K562 (cell line): Measurements from ENCODE around the gene CAST. TPM values are rescaled to one million over a fixed set of nuclear protein-coding genes. Genes with fewer than 3 reads are reported as not detected.

Experiments used
- ATAC-seq: fragments of 200-7000 bp; cut with Tn5 transposase; 3 replicates; pipeline ENCODE4 v1.9.1; 2020; ENCODE audit warnings: moderate library complexity
- BruUV-seq: library from RNA; stranded (reverse); fragments of 400-500 nt; replicated peaks from 2 replicates; lab custom pipeline; 2021; lab: Mats Ljungman, UMichigan
- CTCF ChIA-PET: fragments of 300-600 bp; formaldehyde crosslinking; extraction: SDS; loops from one replicate; lab custom pipeline; 2021; ENCODE audit warnings: low intra/inter-chr PET ratio; lab: Yijun Ruan, JAX
- POLR2A ChIA-PET: fragments of 300-600, 350-650 bp; sonication (Branson Sonifier 250); formaldehyde crosslinking; extraction: SDS; loops from one replicate; lab custom pipeline; 2021; ENCODE audit warnings: antibody characterized with exemption, inconsistent platforms; lab: Yijun Ruan, JAX
- DNase-seq, 4 experiments: peaks; one replicate each; pipeline versions ENCODE4 v3.0.0 to v3.0.0-alpha.2; 2011 to 2018; ENCODE audit warnings: low spot score in 3 of 4, mixed read lengths in 3 of 4; ENCODE audit errors: extremely low read depth in 1 of 4
- FAIRE-seq: peaks from 2 replicates; lab custom pipeline; 2011; peaks lifted over from hg19 to GRCh38; lab: Jason Lieb, UNC
- H2AFZ ChIP-seq: 2 replicates; pipeline ENCODE4 v1.6.0; 2011; ENCODE audit warnings: low read depth, low read length, control low read depth, inconsistent platforms
- H3K27ac ChIP-seq: fragments of 200-600 bp; 3 replicates; pipeline ENCODE4 v1.8.0; 2011; ENCODE audit warnings: low read depth, mild to moderate bottlenecking, control low read depth, inconsistent platforms, low read length, moderate library complexity, mixed read lengths; ENCODE audit errors: extremely low read depth
- H3K27me3 ChIP-seq, 2 experiments: fragments of 300-600 bp in 1 of 2; 2 replicates in 1 of 2; 3 replicates in 1 of 2; pipeline versions ENCODE4 v1.6.0 to v1.8.0; 2011; ENCODE audit warnings: inconsistent platforms in 2 of 2, low read length in 2 of 2, mild to moderate bottlenecking in 1 of 2, mixed read lengths in 1 of 2, moderate library complexity in 1 of 2; ENCODE audit not compliant: control insufficient read depth in 2 of 2, insufficient read depth in 2 of 2
- H3K36me3 ChIP-seq: fragments of 300-600 bp; 3 replicates; pipeline ENCODE4 v1.8.0; 2011; ENCODE audit warnings: mild to moderate bottlenecking, low read length, inconsistent platforms; ENCODE audit not compliant: control insufficient read depth, insufficient read depth
- H3K4me1 ChIP-seq, 2 experiments: fragments of 200-600 bp in 1 of 2; replicated peaks in 1 of 2; 2 replicates in 1 of 2; 3 replicates in 1 of 2; pipeline versions ENCODE4 v1.5.1 to v1.8.0; 2011; ENCODE audit warnings: inconsistent platforms in 2 of 2, low read length in 2 of 2, mild to moderate bottlenecking in 1 of 2, mixed read lengths in 1 of 2, moderate library complexity in 1 of 2; ENCODE audit not compliant: control insufficient read depth in 2 of 2, insufficient read depth in 2 of 2
- H3K4me2 ChIP-seq: 2 replicates; pipeline ENCODE4 v1.6.1; 2011; ENCODE audit warnings: low read length, control low read depth, inconsistent platforms, mixed read lengths; ENCODE audit not compliant: insufficient read depth
- H3K4me3 ChIP-seq: fragments of 200-600 bp; sonication (generic), shearing (Covaris generic); 2 replicates; pipeline ENCODE4 v1.5.1; 2016; ENCODE audit warnings: control low read depth, inconsistent platforms
- H3K79me2 ChIP-seq: fragments of 200-600 bp; 3 replicates; pipeline ENCODE4 v1.8.0; 2011; ENCODE audit warnings: low read length, inconsistent platforms; ENCODE audit not compliant: control insufficient read depth, insufficient read depth
- H3K9ac ChIP-seq, 2 experiments: 2 replicates each; pipeline versions ENCODE4 v1.6.0 to v1.6.1; 2011; ENCODE audit warnings: low read depth in 2 of 2, low read length in 2 of 2, control low read depth in 1 of 2, inconsistent platforms in 1 of 2, mild to moderate bottlenecking in 1 of 2, mixed read lengths in 1 of 2; ENCODE audit not compliant: insufficient read depth in 1 of 2
- H3K9me1 ChIP-seq: one replicate; pipeline ENCODE4 v1.6.0; 2011; ENCODE audit warnings: inconsistent platforms, mild to moderate bottlenecking, low read length, moderate library complexity; ENCODE audit not compliant: control insufficient read depth, insufficient read depth
- H3K9me3 ChIP-seq: replicated peaks from 2 replicates; pipeline ENCODE4 v1.5.1; 2011; ENCODE audit warnings: low read depth, low read length, inconsistent platforms; ENCODE audit not compliant: control insufficient read depth, insufficient read depth
- H4K20me1 ChIP-seq: replicated peaks from 2 replicates; pipeline ENCODE4 v1.6.1; 2011; ENCODE audit warnings: low read length, inconsistent platforms, mixed read lengths; ENCODE audit not compliant: control insufficient read depth, insufficient read depth
- ARHGAP35 ChIP-seq: fragments of 450-650 bp; IDR thresholded peaks from 2 replicates; pipeline ENCODE4 v1.6.1; 2018; ENCODE audit not compliant: partially characterized antibody
- ASH1L ChIP-seq: fragments of 450-650 bp; IDR thresholded peaks from 2 replicates; pipeline ENCODE4 v1.6.1; 2018; ENCODE audit warnings: borderline replicate concordance, mild to moderate bottlenecking, low read depth; ENCODE audit not compliant: partially characterized antibody
- CBX3 ChIP-seq, 2 experiments: IDR thresholded peaks; 1 replicate in 1 of 2; 2 replicates in 1 of 2; pipeline ENCODE4 v1.6.1; 2012; ENCODE audit warnings: inconsistent platforms in 2 of 2, low read length in 2 of 2, borderline replicate concordance in 1 of 2, control low read depth in 1 of 2
- CCAR2 ChIP-seq: fragments of 200-400 bp; formaldehyde crosslinking; IDR thresholded peaks from 2 replicates; pipeline ENCODE4 v1.6.1; 2017; ENCODE audit warnings: mild to moderate bottlenecking, low read depth, low read length
- MCM2 ChIP-seq: fragments of 450-650 bp; IDR thresholded peaks from 2 replicates; pipeline ENCODE4 v1.6.1; 2017; ENCODE audit warnings: low read depth, mild to moderate bottlenecking
- MCM3 ChIP-seq: fragments of 450-650 bp; IDR thresholded peaks from 2 replicates; pipeline ENCODE4 v1.6.1; 2016
- MEF2D ChIP-seq: conservative IDR thresholded peaks from 2 replicates; pipeline ENCODE4 v1.6.1; 2016; ENCODE audit warnings: low read depth, missing genetic modification characterization, missing compliant biosample characterization
- NCOA1 ChIP-seq: fragments of 450-650 bp; IDR thresholded peaks from 2 replicates; pipeline ENCODE4 v1.6.1; 2016; ENCODE audit warnings: low read depth
- OTX1 ChIP-seq: fragments of 450-650 bp; formaldehyde crosslinking; IDR thresholded peaks from 2 replicates; pipeline ENCODE4 v1.4.0; 2022; ENCODE audit warnings: mild to moderate bottlenecking
- PPARD ChIP-seq: fragments of 250-450 bp; sonication (Bioruptor Pico); IDR thresholded peaks from 2 replicates; pipeline ENCODE4 v1.8.0; 2022; ENCODE audit warnings: inconsistent platforms, mild to moderate bottlenecking, moderate library complexity
- RBM17 ChIP-seq: fragments of 200-400 bp; formaldehyde crosslinking; IDR thresholded peaks from 2 replicates; pipeline ENCODE4 v1.6.1; 2017; ENCODE audit warnings: low read depth, mild to moderate bottlenecking, low read length, borderline replicate concordance
- SMARCA4 ChIP-seq: fragments of 450-650 bp; IDR thresholded peaks from 2 replicates; pipeline ENCODE4 v1.6.1; 2016
- SRSF7 ChIP-seq: fragments of 200-400 bp; formaldehyde crosslinking; optimal IDR thresholded peaks from 2 replicates; pipeline ENCODE3; 2017; ENCODE audit warnings: mild to moderate bottlenecking, low read depth, low read length
- TAF9B ChIP-seq: fragments of 450-650 bp; IDR thresholded peaks from 2 replicates; pipeline ENCODE4 v1.6.1; 2018; ENCODE audit warnings: mild to moderate bottlenecking; ENCODE audit not compliant: partially characterized antibody
- ZNF239 ChIP-seq: fragments of 250-450 bp; sonication (Bioruptor Pico); IDR thresholded peaks from 2 replicates; pipeline ENCODE4 v1.4.0; 2020; ENCODE audit warnings: mild to moderate bottlenecking
- ZNF551 ChIP-seq: fragments of 250-450 bp; sonication (Bioruptor Pico); IDR thresholded peaks from 2 replicates; pipeline ENCODE4 v1.5.0; 2021; ENCODE audit warnings: mild to moderate bottlenecking, moderate library complexity
- ZNF592 ChIP-seq: fragments of 450-650 bp; IDR thresholded peaks from 2 replicates; pipeline ENCODE4 v1.6.1; 2017; ENCODE audit warnings: antibody characterized with exemption, mild to moderate bottlenecking
- ZNF717 ChIP-seq: fragments of 250-450 bp; sonication (Bioruptor Pico); IDR thresholded peaks from 2 replicates; pipeline ENCODE4 v1.5.0; 2021
- WGBS: fragments of 100-300 bp; shearing (Covaris generic); methylation state at CpG from one replicate; pipeline ENCODE4 v1.1.6; 2016; ENCODE audit warnings: low coverage, mixed read lengths; ENCODE audit not compliant: insufficient coverage; ENCODE audit errors: missing lambda C conversion rate; 5-methylcytosine and 5-hydroxymethylcytosine counted together
- in situ Hi-C: fragments of 300-500 bp; cut with MboI; formaldehyde crosslinking; loops from 4 replicates; pipeline ENCODE4 v1.15.0; 2018; ENCODE audit warnings: inconsistent platforms, mixed read lengths
- intact Hi-C: fragments of 100-400 bp; cut with micrococcal nuclease; formaldehyde crosslinking; loops from 2 replicates; pipeline ENCODE4 v1.14.2; 2022
- polyA plus RNA-seq, 8 experiments: library from polyadenylated mRNA; depleted of rRNA in 4 of 8; stranded (reverse) in 5 of 8; unstranded in 3 of 8; fragments of >200 nt; fragmentation: Nextera tagmentation in 2 of 8; fragmentation: Illumina TruSeq in 1 of 8; extraction: Ambion mirVana in 2 of 8; extraction: Trizol in 1 of 8; gene quantifications; 2 replicates each; pipeline versions ENCODE4 v1.2.1 to v1.2.3, GENCODE V29; 2011 to 2014; ENCODE audit warnings: inconsistent platforms in 1 of 8, missing spikeins in 1 of 8
- total RNA-seq, 7 experiments: library from RNA; depleted of rRNA in 6 of 7; stranded (reverse); fragments of >200 nt in 6 of 7; fragmentation: Illumina TruSeq in 2 of 7; extraction: Trizol in 2 of 7; gene quantifications; 2 replicates each; pipeline versions ENCODE4 v1.2.1 to v1.2.3, GENCODE V29; 2011 to 2021; ENCODE audit warnings: low replicate concordance in 1 of 7
- TF ChIP-seq, protein P1 (sequence below): IDR thresholded peaks from 2 replicates; pipeline ENCODE4 v1.6.1; 2014; ENCODE audit warnings: antibody characterized with exemption

The CAST gene
- total and polyA plus RNA-seq, 9 of the 15 experiments (the other 6 are each of a cell fraction or from before 2014, with no cell fraction given): 55.5 to 136 (median 86.1) TPM

DNA sequence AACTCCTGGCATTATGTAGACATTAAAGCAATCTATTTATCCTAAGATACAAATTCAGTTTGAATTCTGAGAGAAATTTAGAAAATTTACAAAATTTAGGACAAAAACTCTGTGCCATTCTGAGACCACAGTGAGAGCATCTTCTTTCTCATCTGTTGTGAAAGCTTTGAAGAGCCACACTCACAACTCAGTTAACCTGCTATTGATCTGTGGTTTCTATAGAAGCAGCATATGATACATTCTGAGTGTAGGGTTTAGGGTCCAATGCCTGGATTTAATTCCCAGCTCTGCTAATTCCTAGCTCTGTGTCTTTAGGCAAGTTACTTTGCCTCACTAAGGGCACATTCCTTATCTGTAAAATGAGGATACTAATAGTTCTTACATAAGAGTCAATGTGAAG lies 21.6 kb downstream of the CAST start (continued):
- TF ChIP-seq ZNF592 (no peak), MCM3 (no peak), RBM17 (no peak)

DNA sequence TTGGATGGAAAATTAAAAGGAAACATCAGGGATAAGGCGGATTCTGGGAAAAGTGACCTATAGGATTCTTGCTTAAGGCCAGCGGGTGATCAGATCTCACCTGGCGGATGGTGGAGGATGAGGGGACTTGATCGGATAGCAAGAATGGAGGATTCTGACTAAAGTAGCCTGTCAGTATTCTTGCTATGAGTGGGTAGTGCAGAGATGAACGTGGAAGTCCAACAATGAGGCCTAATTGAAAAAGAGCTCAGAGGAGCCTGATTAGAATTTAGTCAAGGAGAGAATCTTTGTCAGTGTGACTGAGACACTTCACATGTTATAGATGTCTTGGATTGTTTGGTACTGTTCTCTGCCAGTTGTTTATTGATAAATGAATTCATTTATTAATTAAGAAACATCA lies 24.9 kb downstream of the CAST start:
- Histone ChIP-seq H2AFZ (no peak overlapping the region), H3K4me2 (no peak overlapping the region), H4K20me1 (no peaks in the 10 kb centered on the region), H3K27ac (no peak overlapping the region), H3K4me1 (peaks cover 0 to 4% of the 10 kb centered on the region in 2 experiments; a peak in 2 of 5 replicates), H3K9me1 (no peaks in the 10 kb centered on the region), H3K4me3 (no peak overlapping the region), H3K27me3 (peaks cover 4 to 9% of the 10 kb centered on the region in 2 experiments; a peak in 2 of 5 replicates), H3K9me3 (no peaks in the 10 kb centered on the region), H3K79me2 (no peaks in the 10 kb centered on the region), H3K9ac (no peak overlapping the region), H3K36me3 (no peaks in the 10 kb centered on the region)
- intact Hi-C loops (loop anchor here (1.0 to 5.0 kb wide), 3 partner anchors 35 to 475 kb away; no protein-coding TSS in a partner anchor), in situ Hi-C loops (no loop called here)
- WGBS: 27% methylated on average over 5 of the region's 5 CpGs
- no TSS peak for BruUV-seq
- ATAC-seq: no peak
- no peak for FAIRE-seq
- CTCF ChIA-PET: interaction anchor here (0.6 to 2.6 kb wide), 2 partner anchors 65 to 73 kb away, joined by 5 to 20 read pairs; no protein-coding TSS in a partner anchor
- no peak for DNase-seq
- POLR2A ChIA-PET: no interaction called here
- no peak for TF ChIP-seq ZNF239 (CRISPR knock-in tag)
- TF ChIP-seq, protein P1, sequence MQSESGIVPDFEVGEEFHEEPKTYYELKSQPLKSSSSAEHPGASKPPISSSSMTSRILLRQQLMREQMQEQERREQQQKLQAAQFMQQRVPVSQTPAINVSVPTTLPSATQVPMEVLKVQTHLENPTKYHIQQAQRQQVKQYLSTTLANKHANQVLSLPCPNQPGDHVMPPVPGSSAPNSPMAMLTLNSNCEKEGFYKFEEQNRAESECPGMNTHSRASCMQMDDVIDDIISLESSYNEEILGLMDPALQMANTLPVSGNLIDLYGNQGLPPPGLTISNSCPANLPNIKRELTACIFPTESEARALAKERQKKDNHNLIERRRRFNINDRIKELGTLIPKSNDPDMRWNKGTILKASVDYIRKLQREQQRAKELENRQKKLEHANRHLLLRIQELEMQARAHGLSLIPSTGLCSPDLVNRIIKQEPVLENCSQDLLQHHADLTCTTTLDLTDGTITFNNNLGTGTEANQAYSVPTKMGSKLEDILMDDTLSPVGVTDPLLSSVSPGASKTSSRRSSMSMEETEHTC: no peak
- no peak for TF ChIP-seq CCAR2
- TF ChIP-seq OTX1 (CRISPR knock-in tag): no peak
- TF ChIP-seq PPARD (CRISPR knock-in tag): no peak
- no peak for TF ChIP-seq NCOA1
- TF ChIP-seq MCM2: no peak
- no peak for TF ChIP-seq ASH1L
- no peak for TF ChIP-seq TAF9B
- no peak for TF ChIP-seq ARHGAP35
- TF ChIP-seq SRSF7: no peak
- no peak for TF ChIP-seq MEF2D
- TF ChIP-seq SMARCA4: no peak
- no peak for TF ChIP-seq ZNF717 (CRISPR knock-in tag)
- no peak for TF ChIP-seq ZNF551 (CRISPR knock-in tag)
- TF ChIP-seq CBX3 (IDR thresholded peaks at IDR 0.05; ENCODE audit: borderline replicate concordance in 1 of 2, low read length in 2 of 2): no peak
